Measurements from ENCODE around the gene AHNAK2. TPM values are rescaled to one million over a fixed set of nuclear protein-coding genes. Genes with fewer than 3 reads are reported as not detected.

The AHNAK2 gene
- total and polyA plus RNA-seq, 9 of the 15 experiments (the other 6 are each of a cell fraction or from before 2014, with no cell fraction given), result 0.04 to 0.09 (median 0.04) TPM; not detected in 6

- H3K9ac ChIP-seq (ENCODE audit: insufficient read depth in 1 of 2, low read depth in 2 of 2, low read length in 2 of 2), result no peak overlapping the region
- BruUV-seq (replicated peaks), result no TSS peak
- no peak for FAIRE-seq
- no peaks in the 10 kb centered on the region; the same call in 1 of the 2 replicates for H4K20me1 ChIP-seq (replicated peaks; ENCODE audit: control insufficient read depth, insufficient read depth, low read length)
- H3K4me2 ChIP-seq (ENCODE audit: insufficient read depth, low read length), result no peak overlapping the region
- no peaks in the 10 kb centered on the region; the same call in 2 of the 3 replicates for H3K79me2 ChIP-seq (ENCODE audit: control insufficient read depth, insufficient read depth, low read length)
- peaks cover 7 to 67% of the 10 kb centered on the region in 2 experiments; a peak in 4 of 5 replicates for H3K4me1 ChIP-seq (replicated peaks in 1 of 2; ENCODE audit: control insufficient read depth in 2 of 2, insufficient read depth in 2 of 2, low read length in 2 of 2)
- TF ChIP-seq HDAC6 (IDR thresholded peaks at IDR 0.05; ENCODE audit: low read depth, low read length), result no peak
- ChIA-PET CTCF (ENCODE audit: low intra/inter-chr PET ratio) (no interaction called here), POLR2A (interaction anchor here (0.6 to 0.8 kb wide), 4 partner anchors 9 to 92 kb away, joined by 3 to 4 read pairs (median 3); no protein-coding TSS in a partner anchor)
- no peaks in the 10 kb centered on the region for H3K9me3 ChIP-seq (replicated peaks; ENCODE audit: control insufficient read depth, insufficient read depth, low read depth, low read length)
- H3K27ac ChIP-seq (ENCODE audit: extremely low read depth, low read depth, low read length), result no peak overlapping the region
- ATAC-seq, result no peak
- no peaks in the 10 kb centered on the region for H3K27me3 ChIP-seq (ENCODE audit: control insufficient read depth in 2 of 2, insufficient read depth in 2 of 2, low read length in 2 of 2)
- no peak for DNase-seq (ENCODE audit: extremely low read depth in 1 of 4, low spot score in 3 of 4)
- H3K4me3 ChIP-seq, result no peak overlapping the region
- intact Hi-C loops (cut with micrococcal nuclease) (no loop called here), in situ Hi-C loops (cut with MboI) (no loop called here)
- 41% methylated on average over 6 of the region's 17 CpGs for WGBS (ENCODE audit: insufficient coverage, low coverage, missing lambda C conversion rate)
- H3K9me1 ChIP-seq (ENCODE audit: control insufficient read depth, insufficient read depth, low read length), result no peaks in the 10 kb centered on the region
- H3K36me3 ChIP-seq (ENCODE audit: control insufficient read depth, insufficient read depth, low read length), result no peaks in the 10 kb centered on the region
- H2AFZ ChIP-seq (ENCODE audit: low read depth, low read length), result no peak overlapping the region
These were observed 3.7 kb upstream of the AHNAK2 start for GRCh38 chr14:104981699-104982541.

GRCh38 chr14:104980611-104981531, 2.7 kb upstream of the AHNAK2 start:
- Histone ChIP-seq H2AFZ (ENCODE audit: low read depth, low read length) (no peak overlapping the region), H3K27me3 (ENCODE audit: control insufficient read depth in 2 of 2, insufficient read depth in 2 of 2, low read length in 2 of 2) (no peaks in the 10 kb centered on the region)
- TF ChIP-seq MYNN (IDR thresholded peaks at IDR 0.05) (no peak), MYNN (CRISPR knock-in tag; IDR thresholded peaks at IDR 0.05) (no peak), GTF2B (IDR thresholded peaks at IDR 0.05; ENCODE audit: extremely low read depth, insufficient read length) (no peak), ZNF561 (CRISPR knock-in tag; conservative IDR thresholded peaks at IDR 0.05) (no peak), ZNF253 (CRISPR knock-in tag; conservative IDR thresholded peaks at IDR 0.05) (no peak), TAF1 (IDR thresholded peaks at IDR 0.05; ENCODE audit: control insufficient read depth, extremely low read depth, insufficient read depth, low read length, severe bottlenecking) (no peak)

More at GRCh38 chr14:104980611-104981531, 2.7 kb upstream of the AHNAK2 start:
- FAIRE-seq (no peak), ATAC-seq (no peak), DNase-seq (ENCODE audit: extremely low read depth in 1 of 4, low spot score in 3 of 4) (no peak)
- H3K9me1 ChIP-seq (ENCODE audit: control insufficient read depth, insufficient read depth, low read length), result no peaks in the 10 kb centered on the region
- H3K27ac ChIP-seq (ENCODE audit: extremely low read depth, low read depth, low read length), result no peak overlapping the region
- 0 out of 2 replicates have a peak, but pooled peaks cover 7% of the 10 kb centered on the region for H4K20me1 ChIP-seq (replicated peaks; ENCODE audit: control insufficient read depth, insufficient read depth, low read length)
- no peak overlapping the region for H3K9ac ChIP-seq (ENCODE audit: insufficient read depth in 1 of 2, low read depth in 2 of 2, low read length in 2 of 2)
- no TSS peak for BruUV-seq (replicated peaks)
- ChIA-PET CTCF (ENCODE audit: low intra/inter-chr PET ratio) (no interaction called here), POLR2A (interaction anchor here (0.6 to 0.8 kb wide), 3 partner anchors 13 to 93 kb away, joined by 3 read pairs; no protein-coding TSS in a partner anchor)
- peaks cover 7 to 68% of the 10 kb centered on the region in 2 experiments; a peak in 4 of 5 replicates for H3K4me1 ChIP-seq (replicated peaks in 1 of 2; ENCODE audit: control insufficient read depth in 2 of 2, insufficient read depth in 2 of 2, low read length in 2 of 2)
- intact Hi-C loops (cut with micrococcal nuclease), result no loop called here
- no peak overlapping the region for H3K4me2 ChIP-seq (ENCODE audit: insufficient read depth, low read length)
- no peaks in the 10 kb centered on the region for H3K36me3 ChIP-seq (ENCODE audit: control insufficient read depth, insufficient read depth, low read length)
- 63% methylated on average over 16 of the region's 22 CpGs for WGBS (ENCODE audit: insufficient coverage, low coverage, missing lambda C conversion rate)
- H3K79me2 ChIP-seq (ENCODE audit: control insufficient read depth, insufficient read depth, low read length), result no peaks in the 10 kb centered on the region
- no peaks in the 10 kb centered on the region for H3K9me3 ChIP-seq (replicated peaks; ENCODE audit: control insufficient read depth, insufficient read depth, low read depth, low read length)
- H3K4me3 ChIP-seq, result no peak overlapping the region
- in situ Hi-C loops (cut with MboI), result no loop called here

Measured in K562 (cell line).